H1 (cell line): ENCODE measurements around the gene ADARB2. TPM values are rescaled to one million over a fixed set of nuclear protein-coding genes. Genes with fewer than 3 reads are reported as not detected.

Experiments
- ATF3 ChIP-seq: IDR thresholded peaks from 2 replicates; pipeline ENCODE4 v1.6.1; 2011; ENCODE audit warnings: low read depth, mild to moderate bottlenecking, low read length; ENCODE audit not compliant: insufficient read depth
- BACH1 ChIP-seq: IDR thresholded peaks from 2 replicates; pipeline ENCODE4 v1.6.1; 2012; ENCODE audit warnings: low read length, improper control_type of control experiment
- CBX5 ChIP-seq: fragments of 300-800, 300-1000 bp; sonication (generic); IDR thresholded peaks from 2 replicates; pipeline ENCODE4 v1.7.1; 2016; ENCODE audit warnings: antibody characterized with exemption, low read length, low read depth
- CHD7 ChIP-seq: fragments of 300-600 bp; sonication (generic); IDR thresholded peaks from 2 replicates; pipeline ENCODE4 v1.7.1; 2012; ENCODE audit warnings: low read length, moderate library complexity, mild to moderate bottlenecking, inconsistent platforms; ENCODE audit not compliant: insufficient replicate concordance
- MAX ChIP-seq: IDR thresholded peaks from 2 replicates; pipeline ENCODE4 v1.6.1; 2012; ENCODE audit warnings: inconsistent platforms
- SP1 ChIP-seq: IDR thresholded peaks from 2 replicates; pipeline ENCODE4 v1.6.1; 2011; ENCODE audit warnings: low read depth, low read length
- TBP ChIP-seq: IDR thresholded peaks from 2 replicates; pipeline ENCODE4 v1.6.1; 2011; ENCODE audit warnings: low read depth, low read length, improper control_type of control experiment
- polyA plus RNA-seq, 7 experiments: library from polyadenylated mRNA; depleted of rRNA in 3 of 7; stranded (reverse) in 5 of 7; unstranded in 2 of 7; fragments of >200 nt in 5 of 7; fragments of 200-250 nt in 2 of 7; gene quantifications; 1 replicate in 5 of 7; 2 replicates in 1 of 7; 4 replicates in 1 of 7; pipeline versions ENCODE4 v1.2.1 to v1.2.3, GENCODE V29; 2011 to 2013; ENCODE audit warnings: missing spikeins in 2 of 7, mixed read lengths in 2 of 7
- total RNA-seq: library from RNA; stranded (reverse); fragmentation: NEBNext Ultra II Directional; extraction: Animal tissue kit (Norgen Biotek cat#: 25700); gene quantifications from 2 replicates; pipeline ENCODE4 v1.2.1, GENCODE V29; 2021

The ADARB2 gene
- total and polyA plus RNA-seq, 2 of the 8 experiments (the other 6 are each of a cell fraction or from before 2014, with no cell fraction given) = 2.2 to 2.8 TPM

GRCh38 chr10:1214071-1214675 is 523.2 kb downstream of the ADARB2 start (continued):
- TF ChIP-seq SP1 (no peak), CHD7 (no peak), MAX (no peak), TBP (no peak), BACH1 (no peak), CBX5 (no peak), ATF3 (no peak)
- TF ChIP-seq, all 59 proteins: peak for 0
